IMR-90 (cell line): ENCODE results near the gene EHD4. TPM values are rescaled to one million over a fixed set of nuclear protein-coding genes. Genes with fewer than 3 reads are reported as not detected.

Experiments
- ATAC-seq: fragments of 200-7000 bp; cut with Tn5 transposase; 2 replicates; pipeline ENCODE4 v1.9.1; 2020; ENCODE audit warnings: low read depth, mild to moderate bottlenecking, moderate library complexity
- BruUV-seq: library from RNA; stranded (reverse); fragments of 400-500 nt; replicated peaks from 2 replicates; lab custom pipeline; 2021; lab: Mats Ljungman, UMichigan
- CTCF ChIA-PET: fragments of 300-600 bp; formaldehyde crosslinking; extraction: SDS; loops from one replicate; lab custom pipeline; 2021; ENCODE audit warnings: antibody characterized with exemption; lab: Yijun Ruan, JAX
- POLR2A ChIA-PET: fragments of 300-600 bp; sonication (Branson Sonifier 250); formaldehyde crosslinking; loops from one replicate; lab custom pipeline; 2022; ENCODE audit warnings: antibody characterized with exemption; ENCODE audit not compliant: unreplicated experiment; lab: Charles Lee
- DNase-seq: peaks from one replicate; pipeline ENCODE4 v3.0.0; 2013
- H2AFZ ChIP-seq: replicated peaks from 2 replicates; pipeline ENCODE3; 2013; ENCODE audit warnings: low read length, mild to moderate bottlenecking; ENCODE audit not compliant: poor library complexity
- H2AK5ac ChIP-seq: 2 replicates; pipeline ENCODE4 v1.6.1; 2013; ENCODE audit warnings: low read depth, low read length, inconsistent platforms
- H2AK9ac ChIP-seq: replicated peaks from 2 replicates; pipeline ENCODE3; 2013; ENCODE audit warnings: mild to moderate bottlenecking, low read depth, low read length, moderate library complexity; ENCODE audit not compliant: poor library complexity
- H2BK120ac ChIP-seq: 2 replicates; pipeline ENCODE4 v1.6.1; 2013; ENCODE audit warnings: low read depth, low read length, inconsistent platforms
- H2BK15ac ChIP-seq: 3 replicates; pipeline ENCODE4 v1.6.1; 2013; ENCODE audit warnings: low read depth, low read length, inconsistent platforms
- H2BK20ac ChIP-seq: 2 replicates; pipeline ENCODE4 v1.6.1; 2013; ENCODE audit warnings: low read depth, mild to moderate bottlenecking, inconsistent platforms, low read length, moderate library complexity
- H2BK5ac ChIP-seq: 2 replicates; pipeline ENCODE4 v1.6.1; 2013; ENCODE audit warnings: mild to moderate bottlenecking, low read depth, low read length, inconsistent platforms; ENCODE audit not compliant: poor library complexity, severe bottlenecking
- H3K14ac ChIP-seq: replicated peaks from 2 replicates; pipeline ENCODE4 v1.6.1; 2013; ENCODE audit warnings: low read depth, low read length, inconsistent platforms
- H3K18ac ChIP-seq: 2 replicates; pipeline ENCODE4 v1.6.1; 2013; ENCODE audit warnings: low read depth, low read length, control low read depth
- H3K23ac ChIP-seq: 2 replicates; pipeline ENCODE4 v1.6.1; 2013; ENCODE audit warnings: low read depth, low read length, inconsistent platforms
- H3K27ac ChIP-seq: 2 replicates; pipeline ENCODE4 v1.5.1; 2013; ENCODE audit warnings: mild to moderate bottlenecking, control low read depth, low read length; ENCODE audit not compliant: insufficient read depth
- H3K27me3 ChIP-seq: 2 replicates; pipeline ENCODE4 v1.6.1; 2013; ENCODE audit warnings: low read length; ENCODE audit not compliant: control insufficient read depth, insufficient read depth
- H3K36me3 ChIP-seq: 2 replicates; pipeline ENCODE4 v1.6.1; 2013; ENCODE audit warnings: low read length, mixed read lengths; ENCODE audit not compliant: control insufficient read depth, insufficient read depth
- H3K4ac ChIP-seq: 2 replicates; pipeline ENCODE4 v1.6.1; 2013; ENCODE audit warnings: low read depth, low read length, inconsistent platforms
- H3K4me1 ChIP-seq: 2 replicates; pipeline ENCODE4 v1.6.1; 2013; ENCODE audit warnings: low read length, mixed read lengths; ENCODE audit not compliant: control insufficient read depth, insufficient read depth
- H3K4me2 ChIP-seq: 2 replicates; pipeline ENCODE4 v1.6.1; 2013; ENCODE audit warnings: low read depth, mild to moderate bottlenecking, control low read depth, low read length, moderate library complexity
- H3K4me3 ChIP-seq: 2 replicates; pipeline ENCODE4 v1.5.1; 2013; ENCODE audit warnings: low read depth, mild to moderate bottlenecking, control low read depth, low read length, moderate library complexity; ENCODE audit not compliant: insufficient read depth
- H3K56ac ChIP-seq: 2 replicates; pipeline ENCODE4 v1.6.1; 2013; ENCODE audit warnings: low read length, inconsistent platforms; ENCODE audit not compliant: insufficient read depth; ENCODE audit errors: extremely low read depth
- H3K79me1 ChIP-seq, 2 experiments: 2 replicates each; pipeline ENCODE4 v1.6.1; 2013; ENCODE audit warnings: low read length in 2 of 2, inconsistent platforms in 1 of 2, low read depth in 1 of 2
- H3K9ac ChIP-seq: 2 replicates; pipeline ENCODE4 v1.6.1; 2013; ENCODE audit warnings: low read depth, low read length, control low read depth
- H3K9me1 ChIP-seq: 2 replicates; pipeline ENCODE4 v1.6.1; 2013; ENCODE audit warnings: low read length, inconsistent platforms; ENCODE audit not compliant: insufficient read depth
- H3K9me3 ChIP-seq: 2 replicates; pipeline ENCODE4 v1.6.1; 2013; ENCODE audit warnings: low read length; ENCODE audit not compliant: control insufficient read depth, insufficient read depth
- H4K20me1 ChIP-seq: 2 replicates; pipeline ENCODE4 v1.6.1; 2013; ENCODE audit warnings: low read length, inconsistent platforms; ENCODE audit not compliant: insufficient read depth
- H4K5ac ChIP-seq: 2 replicates; pipeline ENCODE4 v1.6.1; 2013; ENCODE audit warnings: mild to moderate bottlenecking, low read depth, low read length, control low read depth
- H4K8ac ChIP-seq, 2 experiments: 2 replicates each; pipeline ENCODE4 v1.6.1; 2013; ENCODE audit warnings: low read depth in 2 of 2, low read length in 2 of 2, control low read depth in 1 of 2, inconsistent platforms in 1 of 2
- H4K91ac ChIP-seq: 2 replicates; pipeline ENCODE4 v1.6.1; 2013; ENCODE audit warnings: low read depth, low read length, inconsistent platforms; ENCODE audit not compliant: insufficient read depth
- BHLHE40 ChIP-seq: fragments of 150-350 bp; IDR thresholded peaks from 2 replicates; pipeline ENCODE4 v1.6.1; 2016; ENCODE audit warnings: mild to moderate bottlenecking, low read depth, low read length
- CEBPB ChIP-seq: IDR thresholded peaks from 2 replicates; pipeline ENCODE4 v1.6.1; 2012; ENCODE audit warnings: low read depth, low read length, improper control_type of control experiment
- CHD1 ChIP-seq: IDR thresholded peaks from 2 replicates; pipeline ENCODE4 v1.6.1; 2012; ENCODE audit warnings: low read depth, low read length, improper control_type of control experiment
- FOS ChIP-seq: fragments of 150-350 bp; IDR thresholded peaks from 2 replicates; pipeline ENCODE4 v1.6.1; 2016; ENCODE audit warnings: low read depth, low read length
- MAFK ChIP-seq: IDR thresholded peaks from 2 replicates; pipeline ENCODE4 v1.6.1; 2012; ENCODE audit warnings: low read depth, low read length, improper control_type of control experiment
- MAZ ChIP-seq: IDR thresholded peaks from 2 replicates; pipeline ENCODE4 v1.6.1; 2012; ENCODE audit warnings: low read depth, mild to moderate bottlenecking, low read length, improper control_type of control experiment, moderate library complexity, borderline replicate concordance
- MXI1 ChIP-seq: IDR thresholded peaks from 2 replicates; pipeline ENCODE4 v1.6.1; 2012; ENCODE audit warnings: low read depth, mild to moderate bottlenecking, low read length, moderate library complexity, borderline replicate concordance
- NFE2L2 ChIP-seq: fragments of 150-350 bp; IDR thresholded peaks from 2 replicates; pipeline ENCODE4 v1.6.1; 2016; ENCODE audit warnings: low read depth, mild to moderate bottlenecking, low read length
- POLR2A ChIP-seq: IDR thresholded peaks from 2 replicates; pipeline ENCODE4 v1.6.1; 2012; ENCODE audit warnings: mild to moderate bottlenecking, low read depth, low read length
- RAD21 ChIP-seq: IDR thresholded peaks from 2 replicates; pipeline ENCODE4 v1.6.1; 2012; ENCODE audit warnings: low read length, improper control_type of control experiment
- RCOR1 ChIP-seq: IDR thresholded peaks from 2 replicates; pipeline ENCODE4 v1.6.1; 2012; ENCODE audit warnings: mild to moderate bottlenecking, low read length, improper control_type of control experiment; ENCODE audit not compliant: insufficient replicate concordance
- SMC3 ChIP-seq: fragments of 150-350 bp; IDR thresholded peaks from 2 replicates; pipeline ENCODE4 v1.6.1; 2016; ENCODE audit warnings: low read depth, mild to moderate bottlenecking, antibody characterized with exemption, low read length, moderate library complexity
- WGBS, 2 experiments: methylation state at CpG; one replicate each; pipeline versions ENCODE4 v1.1.5 to v1.1.7; 2013; ENCODE audit warnings: missing lambda C conversion rate in 2 of 2; ENCODE audit not compliant: insufficient read length in 1 of 2; ENCODE audit errors: extremely low coverage in 2 of 2; 5-methylcytosine and 5-hydroxymethylcytosine counted together
- dilution Hi-C: fragments of 300-500 bp; cut with HindIII; formaldehyde crosslinking; loops from one replicate; pipeline ENCODE4 v1.14.3; 2018; ENCODE audit warnings: low sequenced_read_pairs; ENCODE audit not compliant: unreplicated experiment
- in situ Hi-C: fragments of 300-500 bp; cut with MboI; formaldehyde crosslinking; loops from 3 replicates; pipeline ENCODE4 v1.14.3; 2019; ENCODE audit warnings: low sequenced_read_pairs, inconsistent platforms, mixed read lengths
- intact Hi-C: fragments of 100-400 bp; cut with micrococcal nuclease; formaldehyde crosslinking; loops from 2 replicates; pipeline ENCODE4 v1.10.0; 2022
- polyA plus RNA-seq, 3 experiments: library from polyadenylated mRNA; depleted of rRNA; stranded (reverse); fragments of >200 nt; gene quantifications; 2 replicates each; pipeline ENCODE4 v1.2.3, GENCODE V29; 2012; ENCODE audit warnings: low replicate concordance in 1 of 3
- total RNA-seq: library from RNA; depleted of rRNA; stranded (reverse); fragments of >200 nt; gene quantifications from 2 replicates; pipeline ENCODE4 v1.2.3, GENCODE V29; 2012
- TF ChIP-seq, protein P1 (sequence below): fragments of 150-350 bp; IDR thresholded peaks from 2 replicates; pipeline ENCODE4 v1.6.1; 2016; ENCODE audit warnings: low read depth, mild to moderate bottlenecking, low read length, moderate library complexity, borderline replicate concordance
- TF ChIP-seq, protein P2 (sequence below): fragments of 150-350 bp; IDR thresholded peaks from 2 replicates; pipeline ENCODE4 v1.6.1; 2017; ENCODE audit warnings: mild to moderate bottlenecking, antibody characterized with exemption, low read length, low read depth
- TF ChIP-seq, protein P3 (sequence below): conservative IDR thresholded peaks from 2 replicates; pipeline ENCODE4 v1.5.1; 2012; ENCODE audit warnings: mild to moderate bottlenecking, low read depth, low read length, improper control_type of control experiment

EHD4 gene
- total and polyA plus RNA-seq, 2 of the 4 experiments (the other 2 are of a cell fraction), result 21.0 to 29.0 TPM

DNA sequence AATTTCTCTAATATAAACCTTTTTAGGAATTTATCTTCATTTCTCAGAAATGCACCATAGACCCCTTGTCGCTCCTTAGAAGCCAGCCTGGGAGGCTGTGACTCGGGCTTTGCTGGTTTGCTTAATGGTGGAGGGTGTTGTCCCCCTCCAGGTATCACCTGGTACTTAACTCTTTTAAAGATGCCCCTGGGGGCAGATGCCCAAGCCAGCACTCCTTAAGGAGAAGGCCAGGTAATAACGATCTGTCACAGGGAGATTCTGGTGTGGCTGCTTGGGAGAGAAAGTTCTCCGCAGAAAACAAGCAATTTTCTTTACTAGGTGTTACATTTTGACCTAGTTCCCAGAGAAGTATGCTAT lies 22.3 kb downstream of the EHD4 start:
- H3K14ac ChIP-seq, result peak overlapping the region; percentile 90
- in situ Hi-C loops, result no loop called here
- peak overlapping the region; percentile 65; the same call in 1 of the 2 replicates for H2BK20ac ChIP-seq
- peak overlapping the region; percentile 5; the same call in 1 of the 2 replicates for H3K18ac ChIP-seq
- CTCF ChIA-PET, result interaction anchor here (0.6 kb wide), 1 partner anchor 283 kb away, joined by 3 read pairs; no protein-coding TSS in a partner anchor
- peak overlapping the region; percentile 32; the same call in 1 of the 2 replicates for H2AK5ac ChIP-seq
- H3K23ac ChIP-seq, result peak overlapping the region; percentile 89; the same call in 1 of the 2 replicates
- DNase-seq, result no peak
- peak overlapping the region; percentile 8; the same call in 1 of the 2 replicates for H3K27ac ChIP-seq
- dilution Hi-C loops, result no loop called here
- H2BK15ac ChIP-seq, result no peak overlapping the region
- intact Hi-C loops, result no loop called here
- POLR2A ChIA-PET, result no interaction called here
- peaks cover 25% of the 10 kb centered on the region for H3K4me1 ChIP-seq
- ATAC-seq, result no peak
- H2AFZ ChIP-seq, result no peak overlapping the region
- 0 out of 2 replicates have a peak, but pooled peaks cover 3% of the 10 kb centered on the region for H4K20me1 ChIP-seq
- no peak overlapping the region for H2AK9ac ChIP-seq
- no peak overlapping the region for H3K4me3 ChIP-seq
- peak overlapping the region in 1 of 2 experiments; percentile 76; a peak in 2 of 4 replicates for H4K8ac ChIP-seq
- H2BK5ac ChIP-seq, result peak overlapping the region; percentile 39
- H3K27me3 ChIP-seq, result no peaks in the 10 kb centered on the region
- no peaks in the 10 kb centered on the region for H3K9me3 ChIP-seq
- TF ChIP-seq, protein P1, sequence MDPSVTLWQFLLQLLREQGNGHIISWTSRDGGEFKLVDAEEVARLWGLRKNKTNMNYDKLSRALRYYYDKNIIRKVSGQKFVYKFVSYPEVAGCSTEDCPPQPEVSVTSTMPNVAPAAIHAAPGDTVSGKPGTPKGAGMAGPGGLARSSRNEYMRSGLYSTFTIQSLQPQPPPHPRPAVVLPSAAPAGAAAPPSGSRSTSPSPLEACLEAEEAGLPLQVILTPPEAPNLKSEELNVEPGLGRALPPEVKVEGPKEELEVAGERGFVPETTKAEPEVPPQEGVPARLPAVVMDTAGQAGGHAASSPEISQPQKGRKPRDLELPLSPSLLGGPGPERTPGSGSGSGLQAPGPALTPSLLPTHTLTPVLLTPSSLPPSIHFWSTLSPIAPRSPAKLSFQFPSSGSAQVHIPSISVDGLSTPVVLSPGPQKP, result no peak
- TF ChIP-seq, protein P2, sequence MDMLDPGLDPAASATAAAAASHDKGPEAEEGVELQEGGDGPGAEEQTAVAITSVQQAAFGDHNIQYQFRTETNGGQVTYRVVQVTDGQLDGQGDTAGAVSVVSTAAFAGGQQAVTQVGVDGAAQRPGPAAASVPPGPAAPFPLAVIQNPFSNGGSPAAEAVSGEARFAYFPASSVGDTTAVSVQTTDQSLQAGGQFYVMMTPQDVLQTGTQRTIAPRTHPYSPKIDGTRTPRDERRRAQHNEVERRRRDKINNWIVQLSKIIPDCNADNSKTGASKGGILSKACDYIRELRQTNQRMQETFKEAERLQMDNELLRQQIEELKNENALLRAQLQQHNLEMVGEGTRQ, result no peak
- TF ChIP-seq NFE2L2, result no peak
- no peak for TF ChIP-seq CHD1
- TF ChIP-seq MAZ, result no peak
- no peak for TF ChIP-seq POLR2A
- no peak for TF ChIP-seq RCOR1
- TF ChIP-seq RAD21, result no peak
- TF ChIP-seq SMC3, result no peak
- no peak for TF ChIP-seq MAFK
- no peak for TF ChIP-seq CEBPB
- no peak for TF ChIP-seq MXI1
- TF ChIP-seq, protein P3, sequence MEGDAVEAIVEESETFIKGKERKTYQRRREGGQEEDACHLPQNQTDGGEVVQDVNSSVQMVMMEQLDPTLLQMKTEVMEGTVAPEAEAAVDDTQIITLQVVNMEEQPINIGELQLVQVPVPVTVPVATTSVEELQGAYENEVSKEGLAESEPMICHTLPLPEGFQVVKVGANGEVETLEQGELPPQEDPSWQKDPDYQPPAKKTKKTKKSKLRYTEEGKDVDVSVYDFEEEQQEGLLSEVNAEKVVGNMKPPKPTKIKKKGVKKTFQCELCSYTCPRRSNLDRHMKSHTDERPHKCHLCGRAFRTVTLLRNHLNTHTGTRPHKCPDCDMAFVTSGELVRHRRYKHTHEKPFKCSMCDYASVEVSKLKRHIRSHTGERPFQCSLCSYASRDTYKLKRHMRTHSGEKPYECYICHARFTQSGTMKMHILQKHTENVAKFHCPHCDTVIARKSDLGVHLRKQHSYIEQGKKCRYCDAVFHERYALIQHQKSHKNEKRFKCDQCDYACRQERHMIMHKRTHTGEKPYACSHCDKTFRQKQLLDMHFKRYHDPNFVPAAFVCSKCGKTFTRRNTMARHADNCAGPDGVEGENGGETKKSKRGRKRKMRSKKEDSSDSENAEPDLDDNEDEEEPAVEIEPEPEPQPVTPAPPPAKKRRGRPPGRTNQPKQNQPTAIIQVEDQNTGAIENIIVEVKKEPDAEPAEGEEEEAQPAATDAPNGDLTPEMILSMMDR, result no peak
- TF ChIP-seq BHLHE40, result no peak
- TF ChIP-seq FOS, result no peak
- H3K79me1 ChIP-seq, result peaks cover 35 to 81% of the 10 kb centered on the region in 2 experiments
- H2BK120ac ChIP-seq, result peak overlapping the region; percentile 62
- H4K91ac ChIP-seq, result peak overlapping the region; percentile 77
- WGBS, 2 experiments, result no CpG with 5 or more reads among the region's 4 CpGs
- H4K5ac ChIP-seq, result no peak overlapping the region
- peak overlapping the region; percentile 80 for H3K4ac ChIP-seq
- no TSS peak for BruUV-seq
- no peak overlapping the region for H3K56ac ChIP-seq
- H3K36me3 ChIP-seq, result peaks cover 7% of the 10 kb centered on the region
- peaks cover 30% of the 10 kb centered on the region for H3K9me1 ChIP-seq
- H3K9ac ChIP-seq, result no peak overlapping the region
- H3K4me2 ChIP-seq, result peak overlapping the region; percentile 71
